ENCODE results near the gene KIRREL3.
"Not testable (repeated sequence)": the region's sequence is repeated elsewhere in the genome, so short reads cannot be mapped to it uniquely, and the experiment has no call there.

KIRREL3 gene

GRCh38 chr11:126387857-126388256, 612.7 kb downstream of the KIRREL3 start:
- no peak for DNase-seq (ENCODE audit: low spot score)
- H2BK15ac ChIP-seq (ENCODE audit: low read length), result no peak overlapping the region
- H4K8ac ChIP-seq (ENCODE audit: low read depth, low read length), result no peak overlapping the region
- no peak overlapping the region for H2AFZ ChIP-seq (ENCODE audit: low read length)
- no peak overlapping the region for H4K91ac ChIP-seq (ENCODE audit: low read depth, low read length, poor library complexity)
- no peak overlapping the region for H3K9ac ChIP-seq (ENCODE audit: low read depth, low read length, poor library complexity)
- H3K4me1 ChIP-seq (ENCODE audit: control insufficient read depth in 2 of 2, insufficient read depth in 1 of 2, low read depth in 1 of 2, low read length in 2 of 2), result peaks cover 0 to 11% of the 10 kb centered on the region in 2 donors
- H2BK12ac ChIP-seq (ENCODE audit: low read length), result no peak overlapping the region
- H3K4me3 ChIP-seq (ENCODE audit: low read length in 2 of 2), result no peak overlapping the region
- no peak overlapping the region for H3K4ac ChIP-seq (ENCODE audit: low read length)
- no peak overlapping the region for H2BK120ac ChIP-seq (ENCODE audit: low read depth, low read length)
- H2BK5ac ChIP-seq (ENCODE audit: low read length), result no peak overlapping the region
- WGBS, 2 donors (ENCODE audit: extremely low coverage in 2 of 2, insufficient read length in 2 of 2, insufficient replicate concordance in 1 of 2), result no CpG with 5 or more reads among the region's 5 CpGs
- H3K36me3 ChIP-seq (replicated peaks in 1 of 2; ENCODE audit: control insufficient read depth in 2 of 2, insufficient read depth in 2 of 2, low read length in 2 of 2), result no peaks in the 10 kb centered on the region
- H3K27me3 ChIP-seq (ENCODE audit: control insufficient read depth in 3 of 3, insufficient read depth in 3 of 3, low read depth in 1 of 3, low read length in 3 of 3), result no peaks in the 10 kb centered on the region
- no peak overlapping the region for H3K23ac ChIP-seq (ENCODE audit: low read depth, low read length, poor library complexity)
- H2AK5ac ChIP-seq (ENCODE audit: low read depth, low read length), result no peak overlapping the region
- no peak overlapping the region for H3K27ac ChIP-seq (replicated peaks; ENCODE audit: low read length)
- no peaks in the 10 kb centered on the region for H3K9me3 ChIP-seq (replicated peaks in 1 of 2; ENCODE audit: control insufficient read depth in 2 of 2, insufficient read depth in 1 of 2, low read depth in 1 of 2, low read length in 2 of 2)
- peaks cover 7% of the 10 kb centered on the region for H3K79me1 ChIP-seq (ENCODE audit: low read depth, low read length)
- H3K4me2 ChIP-seq (ENCODE audit: insufficient read depth, low read length, poor library complexity, severe bottlenecking), result no peak overlapping the region
- H3K14ac ChIP-seq (ENCODE audit: low read length), result no peak overlapping the region
- no peak overlapping the region for H3K18ac ChIP-seq (ENCODE audit: low read length)

- H3K4me3 ChIP-seq (ENCODE audit: low read length in 2 of 2); H2BK5ac ChIP-seq (ENCODE audit: low read length); H2BK120ac ChIP-seq (ENCODE audit: low read depth, low read length); H4K91ac ChIP-seq (ENCODE audit: low read depth, low read length, poor library complexity); H2AFZ ChIP-seq (ENCODE audit: low read length); H4K8ac ChIP-seq (ENCODE audit: low read depth, low read length); H3K4ac ChIP-seq (ENCODE audit: low read length); H3K23ac ChIP-seq (ENCODE audit: low read depth, low read length, poor library complexity); H2AK5ac ChIP-seq (ENCODE audit: low read depth, low read length); H3K14ac ChIP-seq (ENCODE audit: low read length); H3K9me3 ChIP-seq (replicated peaks in 1 of 2; ENCODE audit: control insufficient read depth in 2 of 2, insufficient read depth in 1 of 2, low read depth in 1 of 2, low read length in 2 of 2); H3K36me3 ChIP-seq (replicated peaks in 1 of 2; ENCODE audit: control insufficient read depth in 2 of 2, insufficient read depth in 2 of 2, low read length in 2 of 2); H3K79me1 ChIP-seq (ENCODE audit: low read depth, low read length); DNase-seq (ENCODE audit: low spot score); H2BK15ac ChIP-seq (ENCODE audit: low read length); H3K4me2 ChIP-seq (ENCODE audit: insufficient read depth, low read length, poor library complexity, severe bottlenecking); H2BK12ac ChIP-seq (ENCODE audit: low read length); H3K27me3 ChIP-seq (ENCODE audit: control insufficient read depth in 3 of 3, insufficient read depth in 3 of 3, low read depth in 1 of 3, low read length in 3 of 3); H3K27ac ChIP-seq (replicated peaks; ENCODE audit: low read length): not testable (repeated sequence)
- Histone ChIP-seq H3K9ac (ENCODE audit: low read depth, low read length, poor library complexity) (peak overlapping the region; percentile 21), H3K4me1 (ENCODE audit: control insufficient read depth in 2 of 2, insufficient read depth in 1 of 2, low read depth in 1 of 2, low read length in 2 of 2) (peaks cover 0 to 11% of the 10 kb centered on the region in 2 donors), H3K18ac (ENCODE audit: low read length) (peak overlapping the region; percentile 64)
- no CpG with 5 or more reads among the region's 5 CpGs for WGBS, 2 donors (ENCODE audit: extremely low coverage in 2 of 2, insufficient read length in 2 of 2, insufficient replicate concordance in 1 of 2)
These were observed 613.9 kb downstream of the KIRREL3 start for GRCh38 chr11:126386729-126387071.

GRCh38 chr11:126385991-126386728, 614.4 kb downstream of the KIRREL3 start:
- Histone ChIP-seq H3K9me3 (replicated peaks in 1 of 2; ENCODE audit: control insufficient read depth in 2 of 2, insufficient read depth in 1 of 2, low read depth in 1 of 2, low read length in 2 of 2) (no peaks in the 10 kb centered on the region), H3K23ac (ENCODE audit: low read depth, low read length, poor library complexity) (peak overlapping the region; percentile 81), H2BK5ac (ENCODE audit: low read length) (no peak overlapping the region), H2AFZ (ENCODE audit: low read length) (no peak overlapping the region), H3K4me1 (ENCODE audit: control insufficient read depth in 2 of 2, insufficient read depth in 1 of 2, low read depth in 1 of 2, low read length in 2 of 2) (peaks cover 0 to 9% of the 10 kb centered on the region in 2 donors), H2BK15ac (ENCODE audit: low read length) (peak overlapping the region; percentile 49), H3K27ac (replicated peaks; ENCODE audit: low read length) (no peak overlapping the region), H2AK5ac (ENCODE audit: low read depth, low read length) (peak overlapping the region; percentile 0), H3K79me1 (ENCODE audit: low read depth, low read length) (peaks cover 7% of the 10 kb centered on the region), H3K36me3 (replicated peaks in 1 of 2; ENCODE audit: control insufficient read depth in 2 of 2, insufficient read depth in 2 of 2, low read length in 2 of 2) (no peaks in the 10 kb centered on the region), H3K9ac (ENCODE audit: low read depth, low read length, poor library complexity) (no peak overlapping the region), H3K18ac (ENCODE audit: low read length) (peak overlapping the region; percentile 83), H2BK120ac (ENCODE audit: low read depth, low read length) (no peak overlapping the region), H3K27me3 (ENCODE audit: control insufficient read depth in 3 of 3, insufficient read depth in 3 of 3, low read depth in 1 of 3, low read length in 3 of 3) (no peaks in the 10 kb centered on the region), H4K8ac (ENCODE audit: low read depth, low read length) (peak overlapping the region; percentile 76), H3K14ac (ENCODE audit: low read length) (peak overlapping the region; percentile 76), H3K4ac (ENCODE audit: low read length) (no peak overlapping the region), H3K4me3 (ENCODE audit: low read length in 2 of 2) (peak overlapping the region in 1 of 2 donors; percentile 38), H3K4me2 (ENCODE audit: insufficient read depth, low read length, poor library complexity, severe bottlenecking) (peak overlapping the region; percentile 11), H2BK12ac (ENCODE audit: low read length) (no peak overlapping the region), H4K91ac (ENCODE audit: low read depth, low read length, poor library complexity) (no peak overlapping the region)
- no peak for DNase-seq (ENCODE audit: low spot score)
- no CpG with 5 or more reads among the region's 8 CpGs for WGBS, 2 donors (ENCODE audit: extremely low coverage in 2 of 2, insufficient read length in 2 of 2, insufficient replicate concordance in 1 of 2)

GRCh38 chr11:126384449-126385070, 616.0 kb downstream of the KIRREL3 start:
- H3K23ac ChIP-seq (ENCODE audit: low read depth, low read length, poor library complexity), result peak overlapping the region; percentile 55
- no peak overlapping the region for H4K91ac ChIP-seq (ENCODE audit: low read depth, low read length, poor library complexity)
- no peak overlapping the region for H2BK15ac ChIP-seq (ENCODE audit: low read length)
- H3K18ac ChIP-seq (ENCODE audit: low read length), result no peak overlapping the region
- H3K4me2 ChIP-seq (ENCODE audit: insufficient read depth, low read length, poor library complexity, severe bottlenecking), result no peak overlapping the region
- H3K79me1 ChIP-seq (ENCODE audit: low read depth, low read length), result peaks cover 9% of the 10 kb centered on the region
- WGBS, 2 donors (ENCODE audit: extremely low coverage in 2 of 2, insufficient read length in 2 of 2, insufficient replicate concordance in 1 of 2), result no CpG with 5 or more reads among the region's 9 CpGs
- no peak overlapping the region for H4K8ac ChIP-seq (ENCODE audit: low read depth, low read length)
- no peaks in the 10 kb centered on the region for H3K9me3 ChIP-seq (replicated peaks in 1 of 2; ENCODE audit: control insufficient read depth in 2 of 2, insufficient read depth in 1 of 2, low read depth in 1 of 2, low read length in 2 of 2)
- H3K4me1 ChIP-seq (ENCODE audit: control insufficient read depth in 2 of 2, insufficient read depth in 1 of 2, low read depth in 1 of 2, low read length in 2 of 2), result peaks cover 0 to 13% of the 10 kb centered on the region in 2 donors
- H3K9ac ChIP-seq (ENCODE audit: low read depth, low read length, poor library complexity), result no peak overlapping the region
- no peak for DNase-seq (ENCODE audit: low spot score)
- H2BK12ac ChIP-seq (ENCODE audit: low read length), result no peak overlapping the region
- no peak overlapping the region for H3K27ac ChIP-seq (replicated peaks; ENCODE audit: low read length)
- no peaks in the 10 kb centered on the region for H3K36me3 ChIP-seq (replicated peaks in 1 of 2; ENCODE audit: control insufficient read depth in 2 of 2, insufficient read depth in 2 of 2, low read length in 2 of 2)
- no peak overlapping the region for H2AFZ ChIP-seq (ENCODE audit: low read length)
- H2BK5ac ChIP-seq (ENCODE audit: low read length), result peak overlapping the region; percentile 75
- peak overlapping the region in 1 of 2 donors; percentile 12 for H3K4me3 ChIP-seq (ENCODE audit: low read length in 2 of 2)
- H3K4ac ChIP-seq (ENCODE audit: low read length), result no peak overlapping the region
- no peak overlapping the region for H2AK5ac ChIP-seq (ENCODE audit: low read depth, low read length)
- no peaks in the 10 kb centered on the region for H3K27me3 ChIP-seq (ENCODE audit: control insufficient read depth in 3 of 3, insufficient read depth in 3 of 3, low read depth in 1 of 3, low read length in 3 of 3)
- peak overlapping the region; percentile 47 for H3K14ac ChIP-seq (ENCODE audit: low read length)
- H2BK120ac ChIP-seq (ENCODE audit: low read depth, low read length), result no peak overlapping the region

All from neuronal stem cell (in vitro differentiated cells).